HG03135 (cell line): Measurements from ENCODE around the gene LEFTY2.
"Not testable (repeated sequence)": the region's sequence is repeated elsewhere in the genome, so short reads cannot be mapped to it uniquely, and the experiment has no call there.

ENCODE experiments used
- ATAC-seq: cut with Tn5 transposase; IDR thresholded peaks from one replicate; pipeline ENCODE4 v1.9.1; 2021; ENCODE audit warnings: mild to moderate bottlenecking, moderate library complexity; ENCODE audit not compliant: unreplicated experiment

Gene LEFTY2

DNA sequence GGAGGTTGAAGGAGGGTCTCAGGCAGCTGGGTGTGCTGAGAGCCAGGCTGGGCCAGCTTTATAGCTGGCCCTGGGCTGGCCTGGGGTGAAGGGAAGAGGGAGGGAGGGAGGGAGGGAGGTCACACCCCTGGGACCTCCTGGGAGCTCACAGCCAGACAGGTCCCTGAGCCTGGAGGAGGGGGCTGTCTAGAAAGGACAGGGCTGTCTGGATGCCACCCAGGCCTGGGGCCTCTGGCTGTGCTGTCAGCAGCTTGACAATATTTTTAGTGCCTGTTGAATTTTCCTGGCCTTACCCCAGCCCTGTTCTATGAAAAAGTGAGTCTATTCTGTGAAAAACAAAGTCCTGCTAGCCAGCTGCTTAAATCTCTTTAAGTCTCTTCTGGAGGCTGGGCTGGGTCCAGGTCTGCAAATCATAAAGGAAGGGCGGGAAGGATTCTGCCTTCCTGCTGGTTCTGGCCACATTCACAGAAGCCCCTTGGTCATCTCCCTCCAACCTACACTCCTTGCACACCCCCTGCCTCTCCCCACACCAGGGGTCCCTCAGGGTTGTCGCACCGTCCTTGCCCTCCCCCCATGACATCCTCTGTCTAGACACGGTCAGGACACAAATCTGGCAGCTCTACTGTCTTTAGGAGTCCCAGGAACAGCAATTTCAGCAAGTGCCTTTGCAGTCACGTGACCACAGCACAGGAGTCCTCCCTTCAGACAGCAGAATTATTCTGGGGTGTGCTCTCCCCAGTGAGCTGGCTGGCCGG, at the start of gene LEFTY2:
Gene LEFTY2, minus strand, starts transcription at position 34 of the 755 bp plus-strand sequence. CDS start 80 bp downstream, outside the sequence.
- ATAC-seq, result no peak

- ATAC-seq, result no peak
These were observed 46.7 kb upstream of the LEFTY2 start for GRCh38 chr1:225987491-225988316.

- ATAC-seq, result no peak
These were observed 40.7 kb upstream of the LEFTY2 start for GRCh38 chr1:225981714-225982113.

DNA sequence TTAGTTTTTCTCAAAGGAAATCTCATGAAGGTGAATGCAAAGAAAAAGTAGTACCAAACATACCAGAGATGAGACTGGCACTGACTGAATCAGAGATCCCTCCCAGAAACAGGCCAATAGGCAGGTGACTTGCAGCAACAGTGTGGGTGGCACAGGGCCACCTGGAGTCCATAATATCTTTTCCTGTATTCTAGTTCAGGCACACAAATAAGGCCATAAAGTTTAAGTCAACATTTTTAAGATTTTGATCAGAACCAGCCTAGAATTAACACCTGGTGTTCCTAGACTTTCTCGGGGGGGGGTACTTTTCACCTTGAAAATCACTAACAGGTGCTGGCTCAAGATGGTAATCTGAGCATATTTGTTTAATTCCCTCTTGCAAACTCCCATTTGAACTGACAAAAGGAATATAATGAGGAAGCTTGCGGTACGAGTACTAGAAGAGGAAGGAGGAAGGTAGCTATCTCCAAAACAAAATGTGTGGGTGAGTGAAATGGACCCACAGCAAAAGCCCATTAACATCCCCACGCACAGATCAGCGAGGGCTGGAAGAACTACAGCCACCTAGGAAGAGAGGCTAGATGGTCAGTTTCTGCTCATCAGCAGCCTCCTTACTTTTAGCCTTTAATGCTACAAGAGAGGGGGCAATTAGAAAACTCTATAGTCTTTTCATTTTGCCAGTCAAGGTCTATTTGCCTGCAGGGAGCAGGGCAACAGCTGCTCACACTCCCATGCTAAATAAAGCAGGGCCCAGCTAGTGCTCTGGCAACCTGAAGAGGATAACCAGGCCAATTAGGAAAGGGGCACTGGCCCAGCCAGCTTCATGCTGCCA, 39.2 kb upstream of the LEFTY2 start:
- no peak for ATAC-seq

GRCh38 chr1:225979421-225979820, 38.4 kb upstream of the LEFTY2 start:
- no peak for ATAC-seq

DNA sequence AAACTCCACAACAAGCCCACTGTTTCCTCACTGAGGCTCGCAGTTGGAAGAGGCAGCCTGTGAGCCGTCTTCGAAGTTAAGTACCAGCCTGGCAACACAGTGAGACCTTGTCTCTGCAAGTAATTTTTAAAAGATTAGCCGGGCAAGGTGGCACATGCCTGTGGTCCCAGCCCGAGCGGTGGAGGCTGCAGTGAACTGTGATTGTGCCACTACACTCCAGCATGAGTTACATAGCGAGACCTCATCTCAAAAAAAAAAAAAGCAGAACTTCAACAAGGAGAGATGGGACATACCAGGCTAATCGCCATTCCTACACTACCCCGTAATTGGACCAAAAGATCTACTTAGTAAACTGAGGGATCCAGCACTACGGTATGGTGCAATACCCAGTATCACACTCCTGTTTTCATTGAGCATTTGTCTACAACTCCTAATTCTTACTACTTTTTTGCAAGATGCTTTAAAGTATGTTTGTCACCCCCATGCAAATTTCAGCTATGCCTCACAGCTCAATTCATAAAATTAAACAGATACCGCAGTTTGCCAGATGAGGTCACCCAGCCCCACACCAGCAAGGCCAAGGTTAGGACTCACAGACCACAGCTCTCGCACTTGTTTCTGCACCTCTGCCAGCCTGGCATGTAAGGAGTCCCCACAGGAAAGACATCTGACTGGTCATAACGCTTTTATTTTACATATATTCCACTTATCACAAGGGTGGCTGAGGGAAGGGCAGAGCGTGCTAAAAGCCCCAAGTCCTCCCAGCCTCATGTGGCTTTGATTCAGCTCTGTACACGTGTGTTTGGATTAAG, 37.1 kb upstream of the LEFTY2 start:
- ATAC-seq, result peak; percentile 60

DNA sequence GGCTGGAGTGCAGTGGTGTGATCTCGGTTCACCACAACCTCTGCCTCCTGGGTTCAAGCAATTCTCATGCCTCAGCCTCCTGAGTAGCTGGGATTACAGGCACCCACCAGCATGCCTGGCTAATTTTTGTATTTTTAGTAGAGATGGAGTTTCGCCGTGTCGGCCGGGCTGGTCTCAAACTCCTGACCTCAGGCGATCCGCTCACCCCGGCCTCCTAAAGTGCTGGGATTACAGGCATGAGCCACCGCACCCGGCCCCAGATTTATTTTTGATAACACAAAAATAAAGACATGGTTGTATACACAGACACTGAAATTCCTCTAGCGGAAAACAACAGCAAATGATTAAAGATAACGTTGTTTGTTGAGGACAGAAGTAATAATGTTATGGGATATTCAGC, 34.1 kb upstream of the LEFTY2 start:
- ATAC-seq, result not testable (repeated sequence)

DNA sequence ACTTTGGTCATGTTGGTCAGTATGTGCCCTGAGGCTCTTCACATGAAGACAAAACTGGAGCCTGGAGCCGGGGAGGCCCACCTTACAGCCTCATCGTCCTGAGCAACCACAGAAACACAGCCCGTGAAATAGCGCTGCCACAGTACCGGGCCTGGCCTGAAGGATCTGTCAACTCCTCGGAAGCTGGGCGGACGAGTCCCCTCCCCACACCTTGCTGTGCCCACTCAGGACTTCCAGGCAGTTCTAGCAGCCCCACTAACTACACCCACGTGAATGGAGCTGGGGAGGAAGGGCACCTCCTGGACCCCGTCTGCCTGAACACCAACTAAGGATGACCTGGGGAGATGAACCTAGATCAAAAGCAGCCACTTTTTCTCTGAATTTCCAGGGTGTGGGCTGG, 33.4 kb upstream of the LEFTY2 start:
- no peak for ATAC-seq

DNA sequence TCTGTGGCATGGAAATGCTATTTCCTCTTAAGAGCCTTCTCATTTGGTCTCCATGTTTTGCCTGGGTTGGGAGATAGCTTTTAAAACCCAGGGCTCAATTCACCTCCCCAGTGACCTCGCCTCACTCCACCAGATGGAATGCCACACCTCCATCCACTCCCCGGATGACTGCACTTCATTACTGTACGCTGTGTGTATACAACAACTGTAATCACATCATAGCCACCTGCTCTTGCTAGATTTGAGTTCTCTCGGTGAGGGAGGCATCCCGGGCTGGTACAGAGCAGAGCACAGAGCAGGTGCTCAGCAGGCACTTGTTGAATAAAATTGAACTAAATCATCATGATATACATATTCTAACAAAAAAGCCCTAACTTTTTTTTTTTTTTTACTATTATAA, 32.1 kb upstream of the LEFTY2 start:
- no peak for ATAC-seq

DNA sequence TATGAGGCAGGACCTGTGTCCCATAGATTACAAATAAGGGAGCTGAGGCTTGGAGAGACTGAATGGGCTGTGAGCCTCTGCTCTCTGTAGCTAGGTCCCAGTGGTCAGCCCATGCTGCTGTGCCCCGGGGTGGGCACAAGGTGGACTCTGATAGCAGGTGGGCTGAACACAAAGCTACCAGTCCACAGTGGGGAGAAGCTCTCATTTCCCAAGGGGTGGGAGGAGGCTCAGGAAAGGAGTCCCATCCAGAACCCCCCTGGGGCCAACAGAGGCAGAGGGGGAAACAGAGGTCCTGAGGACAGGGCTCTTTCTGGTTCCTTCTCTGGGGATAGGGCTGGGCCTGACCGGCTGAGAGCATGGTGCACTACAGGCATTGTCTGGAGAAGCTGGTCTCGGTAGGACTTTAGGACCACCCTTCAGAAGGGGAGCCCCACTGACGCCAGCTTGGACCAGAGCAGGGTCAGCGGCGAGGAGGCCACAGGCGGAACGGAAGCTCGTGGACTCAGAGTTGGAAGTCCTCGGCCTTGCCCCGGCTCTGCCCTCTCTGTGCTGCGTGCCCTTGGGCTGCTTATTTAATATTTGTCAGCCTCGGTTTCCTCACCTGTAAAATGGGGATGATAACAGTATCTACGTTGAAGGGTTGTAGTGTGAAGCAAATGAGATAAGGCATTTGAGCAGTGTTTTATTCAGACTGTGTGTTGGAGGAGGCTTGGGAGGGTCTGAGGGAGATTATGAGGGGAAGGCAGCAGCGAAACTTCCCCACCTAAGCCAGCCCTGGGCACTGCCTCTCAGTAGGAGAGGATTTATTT, 31.5 kb upstream of the LEFTY2 start:
- ATAC-seq, result no peak

DNA sequence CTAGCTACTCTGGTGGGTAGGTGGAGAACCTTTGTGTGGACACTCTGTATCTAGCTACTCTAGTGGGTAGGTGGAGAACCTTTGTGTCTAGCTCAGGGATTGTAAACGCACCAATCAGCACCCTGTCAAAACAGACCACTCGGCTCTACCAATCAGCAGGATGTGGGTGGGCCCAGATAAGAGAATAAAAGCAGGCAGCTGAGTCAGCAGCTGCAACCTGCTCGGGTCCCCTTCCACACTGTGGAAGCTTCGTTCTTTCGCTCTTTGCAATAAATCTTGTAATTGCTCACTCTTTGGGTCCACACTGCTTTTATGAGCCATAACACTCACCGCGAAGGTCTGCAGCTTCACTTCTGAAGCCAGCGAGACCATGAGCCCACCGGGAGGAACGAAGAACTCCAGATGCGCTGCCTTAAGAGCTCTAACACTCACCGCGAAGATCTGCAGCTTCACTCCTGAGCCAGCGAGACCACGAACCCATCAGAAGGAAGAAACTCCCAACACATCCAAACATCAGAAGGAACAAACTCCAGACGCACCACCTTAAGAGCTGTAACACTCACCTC, 29.7 kb upstream of the LEFTY2 start:
- not testable (repeated sequence) for ATAC-seq

GRCh38 chr1:225969751-225970150, 28.7 kb upstream of the LEFTY2 start:
- not testable (repeated sequence) for ATAC-seq

- no peak for ATAC-seq
These were observed 24.2 kb upstream of the LEFTY2 start for GRCh38 chr1:225965231-225965630.

GRCh38 chr1:225963735-225964530, 22.9 kb upstream of the LEFTY2 start:
- no peak for ATAC-seq

- no peak for ATAC-seq
These were observed 21.5 kb upstream of the LEFTY2 start for GRCh38 chr1:225962440-225962975.

- no peak for ATAC-seq
These were observed 20.8 kb upstream of the LEFTY2 start for GRCh38 chr1:225961659-225962439.

DNA sequence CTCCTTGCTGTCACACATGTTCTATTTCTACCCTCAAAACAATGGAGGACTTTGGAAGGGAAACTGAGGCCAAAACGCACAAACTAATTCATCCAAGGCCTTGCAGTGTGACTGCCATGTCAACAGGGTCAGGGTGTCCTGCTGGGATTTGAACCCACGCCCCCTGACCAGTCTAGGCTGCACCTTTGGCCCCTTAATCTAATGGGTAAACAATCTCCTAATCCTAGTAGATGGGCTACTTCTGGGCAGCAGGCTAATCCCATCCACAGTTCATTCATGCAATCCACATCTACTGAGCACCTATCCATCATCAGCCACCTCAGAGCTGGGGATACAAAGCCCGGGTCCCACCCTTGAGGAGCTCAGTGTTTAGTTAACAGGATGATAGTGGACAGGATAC, 17.0 kb upstream of the LEFTY2 start:
- ATAC-seq, result no peak
